C4-2B (cell line): ENCODE data around the gene NAT16.

Experiments
- CTCF ChIP-seq: fragments of 450-650 bp; conservative IDR thresholded peaks from 2 replicates; pipeline ENCODE4 v1.5.1; 2017; ENCODE audit warnings: mild to moderate bottlenecking
- ZFX ChIP-seq: fragments of 450-650 bp; IDR thresholded peaks from 2 replicates; pipeline ENCODE4 v1.6.1; 2017

GRCh38 chr7:101172854-101173751, 7.0 kb downstream of the NAT16 start:
- TF ChIP-seq CTCF = no peak
- no peak for TF ChIP-seq ZFX
